HG03175 (cell line): ENCODE data around the gene ERV3-1.
"Not testable (repeated sequence)": the region's sequence is repeated elsewhere in the genome, so short reads cannot be mapped to it uniquely, and the experiment has no call there.

Experiments
- ATAC-seq: cut with Tn5 transposase; IDR thresholded peaks from one replicate; pipeline ENCODE4 v1.9.1; 2021; ENCODE audit warnings: mild to moderate bottlenecking, moderate library complexity; ENCODE audit not compliant: unreplicated experiment

ERV3-1 gene

DNA sequence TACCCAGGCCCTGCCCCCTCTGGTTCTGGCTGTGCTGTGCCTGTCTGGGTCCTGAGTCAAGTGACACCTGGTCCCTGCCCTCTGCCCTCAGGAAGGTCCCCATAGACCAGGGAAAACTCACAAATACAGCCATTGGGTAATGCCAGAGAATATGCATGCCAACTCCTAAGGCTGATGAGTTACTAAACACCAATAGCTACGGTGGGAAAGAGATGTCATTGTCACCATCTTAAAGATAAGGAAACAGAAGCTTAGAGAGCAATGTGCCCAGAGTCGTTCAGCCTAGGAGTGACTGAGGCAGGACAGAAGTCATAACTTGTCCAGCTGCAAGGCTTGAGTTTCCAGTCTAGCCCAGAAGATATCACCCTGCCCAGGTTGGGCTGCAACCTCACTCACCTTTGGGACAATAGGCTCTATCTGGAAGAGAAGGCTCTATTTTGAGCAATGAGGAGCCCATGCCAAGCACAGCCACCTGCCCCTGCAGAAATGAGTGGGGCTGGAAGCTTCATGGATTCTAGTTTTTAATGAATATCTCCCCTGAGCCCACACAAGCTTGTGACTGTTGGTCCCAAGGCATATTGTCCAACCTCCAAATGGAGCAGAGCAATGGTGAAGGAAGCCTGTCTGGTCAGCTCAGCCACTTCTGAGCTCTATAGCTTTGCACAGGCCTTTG is 60.8 kb downstream of the ERV3-1 start:
- ATAC-seq = no peak

DNA sequence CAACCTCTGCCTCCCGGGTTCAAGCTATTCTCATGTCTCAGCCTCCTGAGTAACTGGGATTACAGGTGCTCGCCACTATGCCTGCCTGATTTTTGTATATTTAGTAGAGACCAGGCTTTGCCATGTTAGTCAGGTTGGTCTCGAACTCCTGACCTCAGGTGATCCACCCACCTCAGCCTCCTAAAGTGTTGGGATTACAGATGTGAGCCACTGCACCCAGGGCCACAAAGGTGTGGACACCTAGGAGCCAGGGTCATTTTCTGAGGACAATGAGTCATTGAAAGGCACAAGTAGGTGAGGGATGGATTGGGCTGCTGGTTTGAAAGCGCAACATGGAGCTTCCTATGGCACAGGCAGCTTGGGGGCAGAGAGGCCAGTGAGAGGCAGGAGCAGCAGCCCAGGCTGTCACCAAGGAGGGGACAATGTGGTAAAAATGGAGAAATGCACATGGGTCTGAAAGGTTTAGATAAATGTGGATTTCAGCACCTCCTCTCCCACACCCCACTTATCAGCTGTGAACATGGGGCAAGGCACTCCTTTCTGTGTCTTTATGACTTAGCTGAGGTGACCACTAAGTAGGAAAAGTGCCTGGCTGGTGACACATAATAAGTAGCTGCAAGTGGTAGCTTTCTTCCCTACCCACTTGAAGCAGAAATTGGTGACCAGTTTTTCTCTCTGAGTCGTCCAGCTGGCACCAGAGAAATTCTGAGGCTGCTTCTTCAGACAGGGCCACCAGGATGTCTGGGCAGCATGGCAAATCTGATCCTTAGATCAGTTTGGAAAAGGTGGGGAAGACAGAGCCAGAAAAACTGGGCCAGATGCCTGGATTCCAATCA is 61.6 kb downstream of the ERV3-1 start:
- not testable (repeated sequence) for ATAC-seq
